Neural cell (in vitro differentiated cells): ENCODE results near the gene STK36.

Source experiments
- CTCF ChIP-seq: fragments of 450-650 bp; IDR thresholded peaks from 2 replicates; pipeline ENCODE4 v1.5.1; 2014; ENCODE audit warnings: antibody characterized with exemption, mild to moderate bottlenecking, moderate library complexity; ENCODE audit not compliant: poor library complexity, severe bottlenecking
- EP300 ChIP-seq: fragments of 450-650 bp; conservative IDR thresholded peaks from 2 replicates; pipeline ENCODE4 v1.6.1; 2014; ENCODE audit warnings: antibody characterized with exemption, mild to moderate bottlenecking, moderate library complexity; ENCODE audit not compliant: poor library complexity, severe bottlenecking
- MXI1 ChIP-seq: fragments of 450-650 bp; conservative IDR thresholded peaks from 2 replicates; pipeline ENCODE4 v1.6.1; 2014; ENCODE audit warnings: antibody characterized with exemption, mild to moderate bottlenecking; ENCODE audit not compliant: poor library complexity, severe bottlenecking
- RAD21 ChIP-seq: fragments of 450-650 bp; conservative IDR thresholded peaks from 2 replicates; pipeline ENCODE4 v1.6.1; 2014; ENCODE audit warnings: antibody characterized with exemption, mild to moderate bottlenecking, moderate library complexity
- REST ChIP-seq: IDR thresholded peaks from 2 replicates; pipeline ENCODE4 v1.6.1; 2012; ENCODE audit warnings: borderline replicate concordance
- SMC3 ChIP-seq: fragments of 450-650 bp; conservative IDR thresholded peaks from 2 replicates; pipeline ENCODE4 v1.6.1; 2014; ENCODE audit warnings: antibody characterized with exemption, mild to moderate bottlenecking, moderate library complexity; ENCODE audit not compliant: poor library complexity
- TAF1 ChIP-seq: IDR thresholded peaks from 2 replicates; pipeline ENCODE4 v1.6.1; 2012; ENCODE audit warnings: low read depth

GRCh38 chr2:218710687-218711549 lies 39.0 kb downstream of the STK36 start, which contains the start of gene TTLL4:
- TF ChIP-seq SMC3 (peak; percentile 62), CTCF (peak; percentile 98), REST (no peak), RAD21 (peak; percentile 73), TAF1 (no peak), MXI1 (peak; percentile 97), EP300 (peak; percentile 58)
